Colonic mucosa (tissue), 4 donors: ENCODE results near the gene TENM4. TPM values are rescaled to one million over a fixed set of nuclear protein-coding genes. Genes with fewer than 3 reads are reported as not detected.
"Not testable (repeated sequence)": the region's sequence is repeated elsewhere in the genome, so short reads cannot be mapped to it uniquely, and the experiment has no call there.

Experiments
- DNase-seq: peaks from one replicate; pipeline ENCODE4 v3.0.0-alpha.2; 2020
- H3K27ac ChIP-seq: fragments of 200-600 bp; one replicate; pipeline ENCODE4 v1.8.0; 2021
- H3K27me3 ChIP-seq: fragments of 200-600 bp; one replicate; pipeline ENCODE4 v1.8.0; 2021
- H3K36me3 ChIP-seq: fragments of 200-600 bp; one replicate; pipeline ENCODE4 v1.8.0; 2021
- H3K4me1 ChIP-seq: fragments of 200-600 bp; one replicate; pipeline ENCODE4 v1.8.0; 2021; ENCODE audit warnings: mild to moderate bottlenecking
- H3K4me3 ChIP-seq: fragments of 200-600 bp; one replicate; pipeline ENCODE4 v1.8.0; 2021
- H3K9ac ChIP-seq, 2 donors: one replicate each; pipeline ENCODE4 v1.7.0; 2013; ENCODE audit warnings: control low read depth in 2 of 2, low read depth in 2 of 2, low read length in 2 of 2
- H3K9me3 ChIP-seq: fragments of 200-600 bp; one replicate; pipeline ENCODE4 v1.8.0; 2021
- CTCF ChIP-seq: fragments of 200-600 bp; IDR thresholded peaks from one replicate; pipeline ENCODE4 v1.8.0; 2022; ENCODE audit warnings: antibody characterized with exemption, mild to moderate bottlenecking
- intact Hi-C: fragments of 100-400 bp; cut with DNase I; formaldehyde crosslinking; loops from one replicate; pipeline ENCODE4 v1.14.1; 2022
- total RNA-seq, 2 donors: library from RNA; stranded (reverse); fragmentation: NEBNext Ultra II Directional in 1 of 2; extraction: Animal tissue kit (Norgen Biotek cat#: 25700) in 1 of 2; gene quantifications; one replicate each; pipeline ENCODE4 v1.2.1, GENCODE V29; 2021
- donor health status: healthy.
- donor health status: DM: no; HTN: no; CAD: no.
- donor health status: DM: no; HTN: no; CAD: no.

TENM4 gene
- total RNA-seq, 2 donors from 2014 or later: 0.48 to 1.2 TPM

- no peak overlapping the region for H3K9ac ChIP-seq
- H3K27ac ChIP-seq: no peak overlapping the region
- H3K4me3 ChIP-seq: no peak overlapping the region
- H3K9me3 ChIP-seq: no peaks in the 10 kb centered on the region
- no peak for DNase-seq
- H3K4me1 ChIP-seq: no peaks in the 10 kb centered on the region
- intact Hi-C loops: no loop called here
- H3K27me3 ChIP-seq: no peaks in the 10 kb centered on the region
- no peak for TF ChIP-seq CTCF
- no peaks in the 10 kb centered on the region for H3K36me3 ChIP-seq
Measured at GRCh38 chr11:79195209-79195608, 245.6 kb downstream of the TENM4 start.

- no peak for DNase-seq
- Histone ChIP-seq H3K9ac (no peak overlapping the region), H3K9me3 (no peaks in the 10 kb centered on the region), H3K4me1 (no peaks in the 10 kb centered on the region), H3K4me3 (no peak overlapping the region), H3K27me3 (no peaks in the 10 kb centered on the region), H3K36me3 (no peaks in the 10 kb centered on the region), H3K27ac (no peak overlapping the region)
- TF ChIP-seq CTCF: no peak
- intact Hi-C loops: no loop called here
Measured at GRCh38 chr11:79193663-79194310, 247.0 kb downstream of the TENM4 start.

GRCh38 chr11:79192836-79193235, 248.0 kb downstream of the TENM4 start:
- intact Hi-C loops: no loop called here
- Histone ChIP-seq H3K4me3 (no peak overlapping the region), H3K9me3 (no peaks in the 10 kb centered on the region)

GRCh38 chr11:79191716-79192115, 249.1 kb downstream of the TENM4 start:
- H3K36me3 ChIP-seq, intact Hi-C loops, H3K4me3 ChIP-seq, DNase-seq, H3K4me1 ChIP-seq, H3K27me3 ChIP-seq, H3K9me3 ChIP-seq, H3K27ac ChIP-seq, H3K9ac ChIP-seq: not testable (repeated sequence)

More at GRCh38 chr11:79192836-79193235, 248.0 kb downstream of the TENM4 start:
- H3K36me3 ChIP-seq: no peaks in the 10 kb centered on the region
- TF ChIP-seq CTCF: no peak
- DNase-seq: no peak
- no peak overlapping the region for H3K27ac ChIP-seq
- no peaks in the 10 kb centered on the region for H3K4me1 ChIP-seq
- H3K27me3 ChIP-seq: no peaks in the 10 kb centered on the region
- no peak overlapping the region for H3K9ac ChIP-seq

- H3K9ac ChIP-seq, H3K9me3 ChIP-seq, intact Hi-C loops, H3K27ac ChIP-seq, H3K4me3 ChIP-seq, H3K27me3 ChIP-seq, H3K4me1 ChIP-seq, H3K36me3 ChIP-seq, DNase-seq: not testable (repeated sequence)
Measured at GRCh38 chr11:79190553-79190952, 250.3 kb downstream of the TENM4 start.

GRCh38 chr11:79189601-79190000, 251.2 kb downstream of the TENM4 start:
- no peak for DNase-seq
- intact Hi-C loops: no loop called here
- H3K4me3 ChIP-seq: no peak overlapping the region
- no peak overlapping the region for H3K9ac ChIP-seq
- H3K4me1 ChIP-seq: no peaks in the 10 kb centered on the region
- H3K9me3 ChIP-seq: no peaks in the 10 kb centered on the region
- no peak for TF ChIP-seq CTCF
- H3K36me3 ChIP-seq: no peaks in the 10 kb centered on the region
- H3K27ac ChIP-seq: no peak overlapping the region
- H3K27me3 ChIP-seq: no peaks in the 10 kb centered on the region
